K562 (cell line): ENCODE data around the gene ORAI2. TPM values are rescaled to one million over a fixed set of nuclear protein-coding genes. Genes with fewer than 3 reads are reported as not detected.

ENCODE experiments used
- ATAC-seq: fragments of 200-7000 bp; cut with Tn5 transposase; 3 replicates; pipeline ENCODE4 v1.9.1; 2020; ENCODE audit warnings: moderate library complexity
- BruUV-seq: library from RNA; stranded (reverse); fragments of 400-500 nt; replicated peaks from 2 replicates; lab custom pipeline; 2021; lab: Mats Ljungman, UMichigan
- CTCF ChIA-PET: fragments of 300-600 bp; formaldehyde crosslinking; extraction: SDS; loops from one replicate; lab custom pipeline; 2021; ENCODE audit warnings: low intra/inter-chr PET ratio; lab: Yijun Ruan, JAX
- POLR2A ChIA-PET: fragments of 300-600, 350-650 bp; sonication (Branson Sonifier 250); formaldehyde crosslinking; extraction: SDS; loops from one replicate; lab custom pipeline; 2021; ENCODE audit warnings: antibody characterized with exemption, inconsistent platforms; lab: Yijun Ruan, JAX
- DNase-seq, 4 experiments: peaks; one replicate each; pipeline versions ENCODE4 v3.0.0 to v3.0.0-alpha.2; 2011 to 2018; ENCODE audit warnings: low spot score in 3 of 4, mixed read lengths in 3 of 4; ENCODE audit errors: extremely low read depth in 1 of 4
- FAIRE-seq: peaks from 2 replicates; lab custom pipeline; 2011; peaks lifted over from hg19 to GRCh38; lab: Jason Lieb, UNC
- H2AFZ ChIP-seq: 2 replicates; pipeline ENCODE4 v1.6.0; 2011; ENCODE audit warnings: low read depth, low read length, control low read depth, inconsistent platforms
- H3K27ac ChIP-seq: fragments of 200-600 bp; 3 replicates; pipeline ENCODE4 v1.8.0; 2011; ENCODE audit warnings: low read depth, mild to moderate bottlenecking, control low read depth, inconsistent platforms, low read length, moderate library complexity, mixed read lengths; ENCODE audit errors: extremely low read depth
- H3K27me3 ChIP-seq, 2 experiments: fragments of 300-600 bp in 1 of 2; 2 replicates in 1 of 2; 3 replicates in 1 of 2; pipeline versions ENCODE4 v1.6.0 to v1.8.0; 2011; ENCODE audit warnings: inconsistent platforms in 2 of 2, low read length in 2 of 2, mild to moderate bottlenecking in 1 of 2, mixed read lengths in 1 of 2, moderate library complexity in 1 of 2; ENCODE audit not compliant: control insufficient read depth in 2 of 2, insufficient read depth in 2 of 2
- H3K36me3 ChIP-seq: fragments of 300-600 bp; 3 replicates; pipeline ENCODE4 v1.8.0; 2011; ENCODE audit warnings: mild to moderate bottlenecking, low read length, inconsistent platforms; ENCODE audit not compliant: control insufficient read depth, insufficient read depth
- H3K4me1 ChIP-seq, 2 experiments: fragments of 200-600 bp in 1 of 2; replicated peaks in 1 of 2; 2 replicates in 1 of 2; 3 replicates in 1 of 2; pipeline versions ENCODE4 v1.5.1 to v1.8.0; 2011; ENCODE audit warnings: inconsistent platforms in 2 of 2, low read length in 2 of 2, mild to moderate bottlenecking in 1 of 2, mixed read lengths in 1 of 2, moderate library complexity in 1 of 2; ENCODE audit not compliant: control insufficient read depth in 2 of 2, insufficient read depth in 2 of 2
- H3K4me2 ChIP-seq: 2 replicates; pipeline ENCODE4 v1.6.1; 2011; ENCODE audit warnings: low read length, control low read depth, inconsistent platforms, mixed read lengths; ENCODE audit not compliant: insufficient read depth
- H3K4me3 ChIP-seq: fragments of 200-600 bp; sonication (generic), shearing (Covaris generic); 2 replicates; pipeline ENCODE4 v1.5.1; 2016; ENCODE audit warnings: control low read depth, inconsistent platforms
- H3K79me2 ChIP-seq: fragments of 200-600 bp; 3 replicates; pipeline ENCODE4 v1.8.0; 2011; ENCODE audit warnings: low read length, inconsistent platforms; ENCODE audit not compliant: control insufficient read depth, insufficient read depth
- H3K9ac ChIP-seq, 2 experiments: 2 replicates each; pipeline versions ENCODE4 v1.6.0 to v1.6.1; 2011; ENCODE audit warnings: low read depth in 2 of 2, low read length in 2 of 2, control low read depth in 1 of 2, inconsistent platforms in 1 of 2, mild to moderate bottlenecking in 1 of 2, mixed read lengths in 1 of 2; ENCODE audit not compliant: insufficient read depth in 1 of 2
- H3K9me1 ChIP-seq: one replicate; pipeline ENCODE4 v1.6.0; 2011; ENCODE audit warnings: inconsistent platforms, mild to moderate bottlenecking, low read length, moderate library complexity; ENCODE audit not compliant: control insufficient read depth, insufficient read depth
- H3K9me3 ChIP-seq: replicated peaks from 2 replicates; pipeline ENCODE4 v1.5.1; 2011; ENCODE audit warnings: low read depth, low read length, inconsistent platforms; ENCODE audit not compliant: control insufficient read depth, insufficient read depth
- H4K20me1 ChIP-seq: replicated peaks from 2 replicates; pipeline ENCODE4 v1.6.1; 2011; ENCODE audit warnings: low read length, inconsistent platforms, mixed read lengths; ENCODE audit not compliant: control insufficient read depth, insufficient read depth
- ARID2 ChIP-seq: fragments of 450-650 bp; IDR thresholded peaks from 2 replicates; pipeline ENCODE4 v1.6.1; 2017; ENCODE audit warnings: antibody characterized with exemption, mild to moderate bottlenecking
- BCOR ChIP-seq: fragments of 450-650 bp; IDR thresholded peaks from 2 replicates; pipeline ENCODE4 v1.6.1; 2016
- CBX3 ChIP-seq, 2 experiments: IDR thresholded peaks; 1 replicate in 1 of 2; 2 replicates in 1 of 2; pipeline ENCODE4 v1.6.1; 2012; ENCODE audit warnings: inconsistent platforms in 2 of 2, low read length in 2 of 2, borderline replicate concordance in 1 of 2, control low read depth in 1 of 2
- ETV6 ChIP-seq, 3 experiments: fragments of 150-350 bp in 1 of 3; sonication (generic) in 1 of 3; formaldehyde crosslinking in 1 of 3; IDR thresholded peaks; 2 replicates each; pipeline versions ENCODE4 v1.6.1 to v1.8.0; 2014 to 2022; ENCODE audit warnings: borderline replicate concordance in 2 of 3, low read depth in 2 of 3, antibody characterized with exemption in 1 of 3, low read length in 1 of 3, mild to moderate bottlenecking in 1 of 3, missing genetic modification reagents in 1 of 3
- MXI1 ChIP-seq: IDR thresholded peaks from 2 replicates; pipeline ENCODE4 v1.6.1; 2011; ENCODE audit warnings: low read depth, mild to moderate bottlenecking, improper control_type of control experiment, low read length
- TRIM28 ChIP-seq: fragments of 450-650 bp; IDR thresholded peaks from 2 replicates; pipeline ENCODE4 v1.6.1; 2017
- ZNF121 ChIP-seq: sonication (generic); formaldehyde crosslinking; conservative IDR thresholded peaks from 2 replicates; pipeline ENCODE4 v1.8.0; 2022; ENCODE audit warnings: missing genetic modification reagents
- WGBS: fragments of 100-300 bp; shearing (Covaris generic); methylation state at CpG from one replicate; pipeline ENCODE4 v1.1.6; 2016; ENCODE audit warnings: low coverage, mixed read lengths; ENCODE audit not compliant: insufficient coverage; ENCODE audit errors: missing lambda C conversion rate; 5-methylcytosine and 5-hydroxymethylcytosine counted together
- in situ Hi-C: fragments of 300-500 bp; cut with MboI; formaldehyde crosslinking; loops from 4 replicates; pipeline ENCODE4 v1.15.0; 2018; ENCODE audit warnings: inconsistent platforms, mixed read lengths
- intact Hi-C: fragments of 100-400 bp; cut with micrococcal nuclease; formaldehyde crosslinking; loops from 2 replicates; pipeline ENCODE4 v1.14.2; 2022
- polyA plus RNA-seq, 8 experiments: library from polyadenylated mRNA; depleted of rRNA in 4 of 8; stranded (reverse) in 5 of 8; unstranded in 3 of 8; fragments of >200 nt; fragmentation: Nextera tagmentation in 2 of 8; fragmentation: Illumina TruSeq in 1 of 8; extraction: Ambion mirVana in 2 of 8; extraction: Trizol in 1 of 8; gene quantifications; 2 replicates each; pipeline versions ENCODE4 v1.2.1 to v1.2.3, GENCODE V29; 2011 to 2014; ENCODE audit warnings: inconsistent platforms in 1 of 8, missing spikeins in 1 of 8
- total RNA-seq, 7 experiments: library from RNA; depleted of rRNA in 6 of 7; stranded (reverse); fragments of >200 nt in 6 of 7; fragmentation: Illumina TruSeq in 2 of 7; extraction: Trizol in 2 of 7; gene quantifications; 2 replicates each; pipeline versions ENCODE4 v1.2.1 to v1.2.3, GENCODE V29; 2011 to 2021; ENCODE audit warnings: low replicate concordance in 1 of 7

The ORAI2 gene
- total and polyA plus RNA-seq, 9 of the 15 experiments (the other 6 are each of a cell fraction or from before 2014, with no cell fraction given), result 1.1 to 27.7 (median 9.2) TPM

- WGBS, result 97% methylated on average over 4 of the region's 4 CpGs
- peaks cover 9% of the 10 kb centered on the region for H4K20me1 ChIP-seq
- no peaks in the 10 kb centered on the region for H3K27me3 ChIP-seq
- H2AFZ ChIP-seq, result no peak overlapping the region
- CTCF ChIA-PET, result no interaction called here
- no peak overlapping the region for H3K4me2 ChIP-seq
- no peak overlapping the region for H3K9ac ChIP-seq
- no peak for FAIRE-seq
- intact Hi-C loops, result no loop called here
- POLR2A ChIA-PET, result interaction anchor here (1.0 kb wide), 1 partner anchor 14 kb away, joined by 3 read pairs; the partner anchor contains the start of gene PRKRIP1
- 0 out of 2 replicates have a peak, but pooled peaks cover 3% of the 10 kb centered on the region for H3K9me3 ChIP-seq
- TF ChIP-seq ARID2, result no peak
- TF ChIP-seq ZNF121 (CRISPR knock-in tag), result peak; percentile 93
- no peak for TF ChIP-seq ETV6 (IDR thresholded peaks at IDR 0.05; ENCODE audit: borderline replicate concordance in 1 of 2, low read depth in 2 of 2, low read length in 1 of 2)
- TF ChIP-seq ETV6 (CRISPR knock-in tag; IDR thresholded peaks at IDR 0.05; ENCODE audit: borderline replicate concordance), result no peak
- TF ChIP-seq BCOR, result 0 out of 2 replicates have a peak, but pooled peaks have one; percentile 33
- TF ChIP-seq, all 486 proteins: peak for 2
- ATAC-seq, result no peak
- Histone ChIP-seq H3K27ac (no peak overlapping the region), H3K4me1 (no peaks in the 10 kb centered on the region; a peak in 2 of 5 replicates), H3K36me3 (peaks cover 96% of the 10 kb centered on the region), H3K9me1 (no peaks in the 10 kb centered on the region), H3K4me3 (no peak overlapping the region), H3K79me2 (peaks cover 9% of the 10 kb centered on the region; the same call in 2 of the 3 replicates)
- no peak for DNase-seq
- BruUV-seq, result no TSS peak
- in situ Hi-C loops, result no loop called here
Measured at GRCh38 chr7:102409340-102409739, 24.0 kb upstream of the ORAI2 start.

GRCh38 chr7:102410123-102410522 is 23.3 kb upstream of the ORAI2 start:
- no peak overlapping the region for H3K9ac ChIP-seq
- ATAC-seq, result no peak
- no peaks in the 10 kb centered on the region; a peak in 1 of 5 replicates for H3K4me1 ChIP-seq
- DNase-seq, result no peak
- H3K4me3 ChIP-seq, result no peak overlapping the region
- 62% methylated on average over 6 of the region's 6 CpGs for WGBS
- CTCF ChIA-PET, result interaction anchor here (0.6 kb wide), 1 partner anchor 47 kb away, joined by 3 read pairs; no protein-coding TSS in a partner anchor
- in situ Hi-C loops, result no loop called here
- H3K9me3 ChIP-seq, result 0 out of 2 replicates have a peak, but pooled peaks cover 3% of the 10 kb centered on the region
- peaks cover 94% of the 10 kb centered on the region for H3K36me3 ChIP-seq
- no TSS peak for BruUV-seq
- no peak overlapping the region for H2AFZ ChIP-seq
- H3K27me3 ChIP-seq, result no peaks in the 10 kb centered on the region
- FAIRE-seq, result peak; percentile 19
- intact Hi-C loops, result no loop called here
- H3K79me2 ChIP-seq, result peaks cover 9% of the 10 kb centered on the region; the same call in 2 of the 3 replicates
- POLR2A ChIA-PET, result interaction anchor here (0.9 kb wide), 1 partner anchor 18 kb away, joined by 4 read pairs; no protein-coding TSS in a partner anchor
- peak in 1 of 2 experiments; percentile 56; a peak in 1 of 3 replicates for TF ChIP-seq CBX3 (IDR thresholded peaks at IDR 0.05; ENCODE audit: borderline replicate concordance in 1 of 2, low read length in 2 of 2)
- no peak for TF ChIP-seq MXI1
- TF ChIP-seq TRIM28, result 0 out of 2 replicates have a peak, but pooled peaks have one; percentile 47
- TF ChIP-seq, all 486 proteins: peak for 2
- H4K20me1 ChIP-seq, result peaks cover 9% of the 10 kb centered on the region
- H3K4me2 ChIP-seq, result no peak overlapping the region
- H3K9me1 ChIP-seq, result no peaks in the 10 kb centered on the region
- no peak overlapping the region for H3K27ac ChIP-seq
